ENCODE measurements around the gene RAD18.

DNA sequence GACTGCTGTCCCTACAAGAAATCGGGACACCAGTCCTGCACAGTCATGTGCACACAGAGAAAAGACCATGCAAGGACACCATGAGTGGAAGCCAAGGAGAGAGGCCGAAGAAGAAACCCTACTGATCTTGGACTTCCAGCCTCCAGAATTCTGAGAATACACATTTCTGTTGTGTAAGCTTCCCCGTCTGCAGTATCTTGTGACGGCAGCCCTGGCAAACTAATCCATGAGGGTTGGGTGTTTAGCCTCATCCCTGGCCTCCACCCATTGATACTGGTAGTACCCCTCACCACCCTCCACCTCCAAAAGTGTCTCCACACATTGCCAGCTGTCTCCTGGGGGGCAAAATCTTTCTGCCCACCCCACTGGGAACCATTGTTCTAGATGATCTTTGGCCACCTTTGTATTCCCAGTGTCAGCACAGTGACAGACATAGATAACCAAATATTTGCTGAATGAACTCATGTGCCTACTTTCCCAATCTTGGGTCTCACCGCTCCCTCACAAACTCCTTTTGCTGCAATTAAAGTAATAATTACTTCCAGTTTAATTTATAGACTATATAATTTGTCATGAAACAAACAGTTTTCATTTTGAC is 83.8 kb downstream of the RAD18 start:
- TF ChIP-seq, protein P1, sequence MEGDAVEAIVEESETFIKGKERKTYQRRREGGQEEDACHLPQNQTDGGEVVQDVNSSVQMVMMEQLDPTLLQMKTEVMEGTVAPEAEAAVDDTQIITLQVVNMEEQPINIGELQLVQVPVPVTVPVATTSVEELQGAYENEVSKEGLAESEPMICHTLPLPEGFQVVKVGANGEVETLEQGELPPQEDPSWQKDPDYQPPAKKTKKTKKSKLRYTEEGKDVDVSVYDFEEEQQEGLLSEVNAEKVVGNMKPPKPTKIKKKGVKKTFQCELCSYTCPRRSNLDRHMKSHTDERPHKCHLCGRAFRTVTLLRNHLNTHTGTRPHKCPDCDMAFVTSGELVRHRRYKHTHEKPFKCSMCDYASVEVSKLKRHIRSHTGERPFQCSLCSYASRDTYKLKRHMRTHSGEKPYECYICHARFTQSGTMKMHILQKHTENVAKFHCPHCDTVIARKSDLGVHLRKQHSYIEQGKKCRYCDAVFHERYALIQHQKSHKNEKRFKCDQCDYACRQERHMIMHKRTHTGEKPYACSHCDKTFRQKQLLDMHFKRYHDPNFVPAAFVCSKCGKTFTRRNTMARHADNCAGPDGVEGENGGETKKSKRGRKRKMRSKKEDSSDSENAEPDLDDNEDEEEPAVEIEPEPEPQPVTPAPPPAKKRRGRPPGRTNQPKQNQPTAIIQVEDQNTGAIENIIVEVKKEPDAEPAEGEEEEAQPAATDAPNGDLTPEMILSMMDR (IDR thresholded peaks at IDR 0.05; ENCODE audit: low read depth, low read length, missing input control) = no peak
- TF ChIP-seq, protein P2, sequence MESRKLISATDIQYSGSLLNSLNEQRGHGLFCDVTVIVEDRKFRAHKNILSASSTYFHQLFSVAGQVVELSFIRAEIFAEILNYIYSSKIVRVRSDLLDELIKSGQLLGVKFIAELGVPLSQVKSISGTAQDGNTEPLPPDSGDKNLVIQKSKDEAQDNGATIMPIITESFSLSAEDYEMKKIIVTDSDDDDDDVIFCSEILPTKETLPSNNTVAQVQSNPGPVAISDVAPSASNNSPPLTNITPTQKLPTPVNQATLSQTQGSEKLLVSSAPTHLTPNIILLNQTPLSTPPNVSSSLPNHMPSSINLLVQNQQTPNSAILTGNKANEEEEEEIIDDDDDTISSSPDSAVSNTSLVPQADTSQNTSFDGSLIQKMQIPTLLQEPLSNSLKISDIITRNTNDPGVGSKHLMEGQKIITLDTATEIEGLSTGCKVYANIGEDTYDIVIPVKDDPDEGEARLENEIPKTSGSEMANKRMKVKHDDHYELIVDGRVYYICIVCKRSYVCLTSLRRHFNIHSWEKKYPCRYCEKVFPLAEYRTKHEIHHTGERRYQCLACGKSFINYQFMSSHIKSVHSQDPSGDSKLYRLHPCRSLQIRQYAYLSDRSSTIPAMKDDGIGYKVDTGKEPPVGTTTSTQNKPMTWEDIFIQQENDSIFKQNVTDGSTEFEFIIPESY (IDR thresholded peaks at IDR 0.05) = no peak
- no peak for TF ChIP-seq EGR1 (IDR thresholded peaks at IDR 0.05; ENCODE audit: low read depth in 2 of 2)
- no peak for TF ChIP-seq YY1 (IDR thresholded peaks at IDR 0.05)
- no peak for TF ChIP-seq GABPA (IDR thresholded peaks at IDR 0.05 in 1 of 2, conservative IDR thresholded peaks at IDR 0.05 in 1 of 2)
- TF ChIP-seq, protein P3, sequence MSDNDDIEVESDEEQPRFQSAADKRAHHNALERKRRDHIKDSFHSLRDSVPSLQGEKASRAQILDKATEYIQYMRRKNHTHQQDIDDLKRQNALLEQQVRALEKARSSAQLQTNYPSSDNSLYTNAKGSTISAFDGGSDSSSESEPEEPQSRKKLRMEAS (IDR thresholded peaks at IDR 0.05) = no peak

Measured in liver (tissue), 3 donors.